Neural crest cell (in vitro differentiated cells): Measurements from ENCODE around the gene EBF3. TPM values are rescaled to one million over a fixed set of nuclear protein-coding genes. Genes with fewer than 3 reads are reported as not detected.
A peak's percentile ranks its signal among the peaks of the same experiment; 100 is the strongest.

Source experiments
- DNase-seq: peaks from one replicate; pipeline ENCODE4 v3.0.0; 2021; ENCODE audit warnings: low read depth, mixed read lengths, low spot score
- H3K27ac Mint-ChIP-seq: one replicate; pipeline ENCODE4 v1.8.0; 2021; ENCODE audit warnings: mild to moderate bottlenecking, mixed read lengths; ENCODE audit not compliant: unreplicated experiment
- H3K27me3 Mint-ChIP-seq: 2 replicates; pipeline ENCODE4 v1.8.0; 2021; ENCODE audit warnings: low read depth, mild to moderate bottlenecking, mixed read lengths
- H3K36me3 Mint-ChIP-seq: 2 replicates; pipeline ENCODE4 v1.8.0; 2021; ENCODE audit warnings: low read depth, mild to moderate bottlenecking, mixed read lengths
- H3K4me1 Mint-ChIP-seq: 2 replicates; pipeline ENCODE4 v1.8.0; 2021; ENCODE audit warnings: mixed read lengths
- H3K4me3 Mint-ChIP-seq: one replicate; pipeline ENCODE4 v1.8.0; 2021; ENCODE audit warnings: mild to moderate bottlenecking, mixed read lengths
- H3K9me3 Mint-ChIP-seq: 2 replicates; pipeline ENCODE4 v1.8.0; 2021; ENCODE audit warnings: mixed read lengths
- total RNA-seq: library from RNA; stranded (reverse); gene quantifications from 2 replicates; pipeline ENCODE4 v1.2.1, GENCODE V29; 2021
- TF ChIP-seq, protein P1 (sequence below): fragments of 200-600 bp; sonication (generic); conservative IDR thresholded peaks from 2 replicates; pipeline ENCODE4 v1.5.0; 2021; ENCODE audit warnings: antibody characterized with exemption, mild to moderate bottlenecking

Gene EBF3
- total RNA-seq, 1 donor from 2014 or later: 11.6 TPM

DNA sequence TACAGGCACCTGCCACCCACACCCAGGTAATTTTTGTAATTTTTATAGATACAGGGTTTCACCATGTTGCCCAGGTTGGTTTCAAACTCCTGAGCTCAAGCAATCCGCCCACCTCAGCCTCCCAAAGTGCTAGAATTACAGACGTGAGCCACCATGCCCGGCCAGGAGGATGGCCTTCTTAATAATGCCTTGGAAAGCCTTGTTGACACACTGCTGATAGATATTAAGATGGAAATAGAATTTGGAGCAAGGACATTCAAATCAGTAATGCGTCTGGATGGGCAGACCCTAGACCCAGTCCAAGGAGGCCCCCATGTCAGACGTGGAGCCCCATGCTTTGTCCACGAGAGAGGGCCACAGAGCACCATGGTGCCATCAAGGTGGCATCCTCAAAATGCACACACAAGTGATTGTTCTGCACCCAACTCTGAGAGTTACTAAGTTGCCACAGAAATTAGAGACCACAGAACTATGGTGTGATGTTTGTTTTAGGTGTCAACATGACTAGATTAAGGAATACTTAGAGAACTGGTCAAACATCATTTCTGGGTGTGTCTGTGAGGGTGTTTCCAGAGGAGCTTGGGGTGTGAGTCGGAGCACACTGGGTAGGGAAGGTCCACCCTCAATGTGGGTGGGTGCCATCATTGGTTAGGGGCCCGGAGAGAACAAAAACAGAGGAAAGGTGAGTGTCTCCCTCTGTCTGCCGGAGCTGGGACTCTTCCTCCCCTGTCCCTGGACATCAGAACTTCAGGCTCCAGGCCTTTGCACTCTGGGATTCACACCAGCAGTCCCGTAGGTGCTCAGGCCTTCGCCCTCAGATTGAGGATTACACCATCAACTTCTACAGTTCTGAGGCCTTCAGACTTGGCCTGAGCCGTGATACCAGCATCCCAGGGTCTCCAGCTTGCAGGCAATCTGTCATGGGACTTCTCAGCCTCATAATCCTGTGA lies 34.5 kb downstream of the EBF3 start:
- TF ChIP-seq, protein P1, sequence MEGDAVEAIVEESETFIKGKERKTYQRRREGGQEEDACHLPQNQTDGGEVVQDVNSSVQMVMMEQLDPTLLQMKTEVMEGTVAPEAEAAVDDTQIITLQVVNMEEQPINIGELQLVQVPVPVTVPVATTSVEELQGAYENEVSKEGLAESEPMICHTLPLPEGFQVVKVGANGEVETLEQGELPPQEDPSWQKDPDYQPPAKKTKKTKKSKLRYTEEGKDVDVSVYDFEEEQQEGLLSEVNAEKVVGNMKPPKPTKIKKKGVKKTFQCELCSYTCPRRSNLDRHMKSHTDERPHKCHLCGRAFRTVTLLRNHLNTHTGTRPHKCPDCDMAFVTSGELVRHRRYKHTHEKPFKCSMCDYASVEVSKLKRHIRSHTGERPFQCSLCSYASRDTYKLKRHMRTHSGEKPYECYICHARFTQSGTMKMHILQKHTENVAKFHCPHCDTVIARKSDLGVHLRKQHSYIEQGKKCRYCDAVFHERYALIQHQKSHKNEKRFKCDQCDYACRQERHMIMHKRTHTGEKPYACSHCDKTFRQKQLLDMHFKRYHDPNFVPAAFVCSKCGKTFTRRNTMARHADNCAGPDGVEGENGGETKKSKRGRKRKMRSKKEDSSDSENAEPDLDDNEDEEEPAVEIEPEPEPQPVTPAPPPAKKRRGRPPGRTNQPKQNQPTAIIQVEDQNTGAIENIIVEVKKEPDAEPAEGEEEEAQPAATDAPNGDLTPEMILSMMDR: peak; percentile 42
- Mint-ChIP-seq H3K36me3 (no peaks in the 10 kb centered on the region), H3K27me3 (no peaks in the 10 kb centered on the region), H3K4me3 (no peak overlapping the region), H3K4me1 (no peaks in the 10 kb centered on the region), H3K9me3 (no peaks in the 10 kb centered on the region), H3K27ac (no peak overlapping the region)
- no peak for DNase-seq

DNA sequence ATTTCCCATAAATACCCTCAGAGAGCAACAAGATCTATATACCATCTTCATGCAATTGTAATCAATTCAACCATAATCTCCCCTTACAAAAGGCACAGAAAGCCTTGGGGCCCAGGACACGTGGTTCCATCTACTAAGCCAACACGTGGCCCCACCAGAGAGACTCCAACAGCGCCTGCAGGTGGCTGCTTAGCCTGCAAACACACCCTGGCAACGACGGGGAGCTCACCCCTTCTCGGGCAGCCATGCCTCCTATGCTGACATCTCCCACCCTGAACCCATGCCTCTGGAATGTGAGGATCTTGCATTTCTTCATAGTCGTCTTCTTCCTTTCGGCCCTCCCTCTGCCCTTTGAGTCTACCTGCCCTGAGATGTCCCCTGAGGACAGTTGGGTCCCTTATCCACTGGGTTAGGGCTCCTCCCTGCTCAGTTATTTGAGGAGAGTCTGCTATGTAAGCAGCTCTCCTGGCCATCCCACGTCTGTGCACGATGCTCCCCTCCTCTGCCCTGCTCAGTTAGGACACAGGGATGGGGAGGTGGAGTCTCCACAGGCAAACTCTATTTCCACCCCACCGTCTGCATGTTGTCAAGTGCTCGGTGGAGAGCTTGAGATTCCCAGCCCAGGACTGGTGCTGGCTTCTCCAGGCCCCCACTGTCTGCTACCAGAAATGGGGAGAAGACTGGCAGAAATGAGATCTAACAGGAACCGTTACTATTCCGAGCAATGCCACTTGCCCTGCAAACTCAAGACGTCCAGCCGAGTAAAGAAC lies 36.5 kb downstream of the EBF3 start:
- DNase-seq: no peak
- H3K27ac Mint-ChIP-seq: no peak overlapping the region
- no peak overlapping the region for H3K4me3 Mint-ChIP-seq
- H3K36me3 Mint-ChIP-seq: no peaks in the 10 kb centered on the region
- H3K9me3 Mint-ChIP-seq: no peaks in the 10 kb centered on the region
- H3K4me1 Mint-ChIP-seq: no peaks in the 10 kb centered on the region
- TF ChIP-seq, protein P1: no peak
- no peaks in the 10 kb centered on the region for H3K27me3 Mint-ChIP-seq

DNA sequence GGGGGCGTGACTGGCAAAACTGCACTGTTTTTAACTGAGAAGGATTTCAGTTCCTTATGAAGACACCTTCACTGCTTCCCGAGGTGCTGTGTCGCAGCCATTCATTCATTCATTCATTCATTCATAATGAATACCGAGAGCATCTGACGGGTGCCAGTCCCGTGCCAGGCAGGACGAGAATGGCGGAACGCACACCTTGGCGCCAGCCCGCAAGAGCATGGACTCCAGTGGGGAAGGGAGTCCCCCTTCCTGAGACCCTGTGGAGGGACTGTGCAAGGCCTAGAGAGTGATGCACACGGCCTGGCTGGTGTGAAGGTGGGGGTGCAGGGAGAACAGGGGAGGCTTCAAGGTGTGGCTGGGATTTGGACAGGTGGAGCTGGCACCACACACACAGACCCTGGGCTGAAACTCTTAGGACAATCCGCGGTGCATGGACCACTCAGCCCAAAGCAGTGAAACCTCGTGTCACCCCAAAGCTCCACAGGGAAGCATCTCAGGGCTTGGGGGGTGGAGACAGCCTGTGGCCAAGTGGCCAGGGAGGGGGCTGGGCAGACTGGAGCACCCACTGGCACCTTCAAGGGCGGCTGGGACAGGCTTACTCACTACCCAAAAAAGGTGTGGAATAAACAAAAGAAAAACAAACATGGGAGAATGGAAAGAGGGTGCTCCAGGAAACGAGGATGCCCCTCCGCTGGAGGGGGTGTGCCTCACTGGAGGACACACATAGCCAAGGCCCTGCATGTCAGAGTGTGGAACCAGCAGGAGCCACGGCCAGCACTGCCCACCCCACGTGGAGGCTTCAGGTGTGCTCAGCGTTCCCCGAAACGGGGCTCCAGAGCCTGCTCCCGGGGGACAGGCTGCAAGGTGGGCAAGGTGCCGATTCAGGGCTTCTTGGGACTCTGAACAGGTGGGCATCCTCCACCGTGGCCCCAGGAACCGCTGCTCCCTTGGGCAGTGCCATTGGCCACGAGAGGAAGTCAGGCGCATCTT lies 37.7 kb downstream of the EBF3 start:
- DNase-seq: no peak
- H3K4me3 Mint-ChIP-seq: no peak overlapping the region
- no peaks in the 10 kb centered on the region for H3K27me3 Mint-ChIP-seq
- no peaks in the 10 kb centered on the region for H3K4me1 Mint-ChIP-seq
- no peaks in the 10 kb centered on the region for H3K9me3 Mint-ChIP-seq
- H3K36me3 Mint-ChIP-seq: no peaks in the 10 kb centered on the region
- no peak overlapping the region for H3K27ac Mint-ChIP-seq
- TF ChIP-seq, protein P1: no peak

DNA sequence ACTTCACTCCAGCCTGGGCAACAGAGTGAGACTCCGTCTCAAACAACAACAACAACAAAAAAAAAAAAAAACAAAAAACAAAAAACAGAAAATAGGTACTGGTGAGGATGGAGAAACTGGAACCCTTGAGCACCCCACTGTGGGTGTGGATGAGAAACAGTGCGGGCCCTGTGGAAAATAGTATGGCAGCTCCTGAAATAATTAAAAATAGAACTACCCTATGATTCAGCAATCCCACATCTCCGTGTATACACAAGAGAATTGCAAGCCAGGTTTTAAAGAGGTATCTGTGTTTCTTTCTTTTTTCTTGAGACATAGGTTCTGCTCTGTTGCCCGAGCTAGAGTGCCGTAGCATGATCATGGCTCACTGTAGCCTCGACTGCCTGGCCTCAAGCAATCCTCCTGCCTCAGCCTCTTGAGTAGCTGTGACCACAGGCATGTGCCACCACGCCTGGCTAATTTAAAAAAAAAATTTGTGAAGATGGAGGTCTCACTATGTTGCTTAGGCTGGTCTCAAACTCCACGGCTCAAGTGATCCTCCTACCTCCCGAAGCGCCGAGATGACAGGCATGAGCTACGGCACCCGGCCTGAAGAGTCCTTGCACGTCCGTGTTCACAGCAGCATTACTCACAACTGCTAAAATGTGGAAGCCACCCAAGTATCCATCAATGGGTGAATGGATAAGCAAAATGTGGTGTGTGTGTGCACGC lies 39.5 kb downstream of the EBF3 start:
- no peaks in the 10 kb centered on the region for H3K27me3 Mint-ChIP-seq
- H3K27ac Mint-ChIP-seq: no peak overlapping the region
- no peak overlapping the region for H3K4me3 Mint-ChIP-seq
- no peaks in the 10 kb centered on the region for H3K9me3 Mint-ChIP-seq
- DNase-seq: no peak
- TF ChIP-seq, protein P1: no peak
- H3K36me3 Mint-ChIP-seq: no peaks in the 10 kb centered on the region
- no peaks in the 10 kb centered on the region for H3K4me1 Mint-ChIP-seq
